OCI-LY1 (cell line): ENCODE measurements around the gene ISCA1.

Experiments used
- H2AFZ ChIP-seq: fragments of 200-600 bp; sonication (generic), shearing (Covaris generic); 2 replicates; pipeline ENCODE4 v1.6.0; 2014; ENCODE audit warnings: antibody characterized with exemption, mild to moderate bottlenecking, low read length
- H3F3A ChIP-seq: fragments of 200-600 bp; sonication (generic), shearing (Covaris generic); 2 replicates; pipeline ENCODE4 v1.6.0; 2014; ENCODE audit warnings: mild to moderate bottlenecking, antibody characterized with exemption, low read length, moderate library complexity; ENCODE audit not compliant: insufficient read depth
- H3K27ac ChIP-seq: fragments of 200-600 bp; sonication (generic); 2 replicates; pipeline ENCODE4 v1.5.1; 2014; ENCODE audit warnings: low read length, mixed run types, mild to moderate bottlenecking, low read depth; ENCODE audit not compliant: poor library complexity, severe bottlenecking
- H3K27me3 ChIP-seq: fragments of 200-600 bp; sonication (generic); 2 replicates; pipeline ENCODE4 v1.6.0; 2014; ENCODE audit warnings: antibody characterized with exemption, mild to moderate bottlenecking, low read length, moderate library complexity; ENCODE audit not compliant: insufficient read depth
- H3K36me3 ChIP-seq: fragments of 200-600 bp; sonication (generic); 2 replicates; pipeline ENCODE4 v1.6.1; 2014; ENCODE audit warnings: mild to moderate bottlenecking, antibody characterized with exemption, low read length, moderate library complexity, mixed read lengths; ENCODE audit not compliant: insufficient read depth
- H3K4me1 ChIP-seq: fragments of 200-600 bp; sonication (generic); 2 replicates; pipeline ENCODE4 v1.5.1; 2014; ENCODE audit warnings: mild to moderate bottlenecking, low read length, moderate library complexity; ENCODE audit not compliant: insufficient read depth, severe bottlenecking
- H3K4me2 ChIP-seq: fragments of 200-600 bp; sonication (generic), shearing (Covaris generic); 2 replicates; pipeline ENCODE4 v1.6.1; 2014; ENCODE audit warnings: low read length
- H3K4me3 ChIP-seq: fragments of 200-600 bp; sonication (generic); 2 replicates; pipeline ENCODE4 v1.5.1; 2014; ENCODE audit warnings: low read length, low read depth, mild to moderate bottlenecking, mixed read lengths; ENCODE audit not compliant: poor library complexity, severe bottlenecking
- H3K79me2 ChIP-seq: fragments of 200-600 bp; shearing (Covaris generic); 2 replicates; pipeline ENCODE4 v1.6.1; 2016; ENCODE audit warnings: mixed run types, low read length, mixed read lengths; ENCODE audit not compliant: insufficient read depth
- H3K9ac ChIP-seq: fragments of 200-600 bp; sonication (generic), shearing (Covaris generic); 2 replicates; pipeline ENCODE4 v1.6.1; 2014; ENCODE audit warnings: mild to moderate bottlenecking, low read length, mixed read lengths
- H3K9me2 ChIP-seq: fragments of 200-600 bp; sonication (generic), shearing (Covaris generic); 2 replicates; pipeline ENCODE4 v1.6.1; 2014; ENCODE audit warnings: low read depth, mild to moderate bottlenecking, low read length, mixed read lengths
- H3K9me3 ChIP-seq: fragments of 200-600 bp; shearing (Covaris generic); 2 replicates; pipeline ENCODE4 v1.6.1; 2014; ENCODE audit warnings: low read length, mixed read lengths
- H4K20me1 ChIP-seq: fragments of 200-600 bp; sonication (generic), shearing (Covaris generic); 2 replicates; pipeline ENCODE4 v1.6.0; 2016; ENCODE audit warnings: mild to moderate bottlenecking, low read length; ENCODE audit not compliant: insufficient read depth
- EZH2 ChIP-seq: fragments of 200-600 bp; sonication (generic), shearing (Covaris generic); IDR thresholded peaks from 2 replicates; pipeline ENCODE4 v1.8.0; 2017; ENCODE audit warnings: borderline replicate concordance, mixed run types, mild to moderate bottlenecking, antibody characterized with exemption, low read length, moderate library complexity, mixed read lengths
- TF ChIP-seq, protein P1 (sequence below): fragments of 200-600 bp; sonication (generic), shearing (Covaris generic); IDR thresholded peaks from 2 replicates; pipeline ENCODE4 v1.5.1; 2017; ENCODE audit warnings: mild to moderate bottlenecking, antibody characterized with exemption, low read length, moderate library complexity, mixed read lengths

Gene ISCA1

GRCh38 chr9:86256653-86257052 is 25.7 kb downstream of the ISCA1 start:
- Histone ChIP-seq H3K9me3 (peaks cover 6% of the 10 kb centered on the region; the same call in 1 of the 2 replicates), H2AFZ (no peak overlapping the region), H3F3A (no peaks in the 10 kb centered on the region), H3K79me2 (no peaks in the 10 kb centered on the region), H3K27ac (no peak overlapping the region), H3K27me3 (no peaks in the 10 kb centered on the region), H3K4me1 (no peaks in the 10 kb centered on the region), H3K36me3 (no peaks in the 10 kb centered on the region), H4K20me1 (no peaks in the 10 kb centered on the region), H3K9ac (no peak overlapping the region), H3K4me2 (no peak overlapping the region), H3K4me3 (no peak overlapping the region), H3K9me2 (no peaks in the 10 kb centered on the region)
- no peak for TF ChIP-seq EZH2
- TF ChIP-seq, protein P1, sequence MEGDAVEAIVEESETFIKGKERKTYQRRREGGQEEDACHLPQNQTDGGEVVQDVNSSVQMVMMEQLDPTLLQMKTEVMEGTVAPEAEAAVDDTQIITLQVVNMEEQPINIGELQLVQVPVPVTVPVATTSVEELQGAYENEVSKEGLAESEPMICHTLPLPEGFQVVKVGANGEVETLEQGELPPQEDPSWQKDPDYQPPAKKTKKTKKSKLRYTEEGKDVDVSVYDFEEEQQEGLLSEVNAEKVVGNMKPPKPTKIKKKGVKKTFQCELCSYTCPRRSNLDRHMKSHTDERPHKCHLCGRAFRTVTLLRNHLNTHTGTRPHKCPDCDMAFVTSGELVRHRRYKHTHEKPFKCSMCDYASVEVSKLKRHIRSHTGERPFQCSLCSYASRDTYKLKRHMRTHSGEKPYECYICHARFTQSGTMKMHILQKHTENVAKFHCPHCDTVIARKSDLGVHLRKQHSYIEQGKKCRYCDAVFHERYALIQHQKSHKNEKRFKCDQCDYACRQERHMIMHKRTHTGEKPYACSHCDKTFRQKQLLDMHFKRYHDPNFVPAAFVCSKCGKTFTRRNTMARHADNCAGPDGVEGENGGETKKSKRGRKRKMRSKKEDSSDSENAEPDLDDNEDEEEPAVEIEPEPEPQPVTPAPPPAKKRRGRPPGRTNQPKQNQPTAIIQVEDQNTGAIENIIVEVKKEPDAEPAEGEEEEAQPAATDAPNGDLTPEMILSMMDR = no peak

GRCh38 chr9:86253577-86253976 is 28.8 kb downstream of the ISCA1 start:
- Histone ChIP-seq H3K9ac (no peak overlapping the region), H4K20me1 (no peaks in the 10 kb centered on the region), H2AFZ (no peak overlapping the region), H3K4me2 (no peak overlapping the region), H3K27ac (no peak overlapping the region), H3K79me2 (no peaks in the 10 kb centered on the region), H3K4me1 (no peaks in the 10 kb centered on the region), H3K27me3 (no peaks in the 10 kb centered on the region), H3K4me3 (no peak overlapping the region), H3F3A (no peaks in the 10 kb centered on the region), H3K9me3 (peaks cover 6% of the 10 kb centered on the region; the same call in 1 of the 2 replicates), H3K36me3 (no peaks in the 10 kb centered on the region), H3K9me2 (no peaks in the 10 kb centered on the region)
- no peak for TF ChIP-seq EZH2
- TF ChIP-seq, protein P1 = no peak

- Histone ChIP-seq H3K9me3 (peaks cover 6% of the 10 kb centered on the region; the same call in 1 of the 2 replicates), H3F3A (no peaks in the 10 kb centered on the region)
Observed at GRCh38 chr9:86252870-86253269, 29.5 kb downstream of the ISCA1 start.

More at GRCh38 chr9:86252870-86253269, 29.5 kb downstream of the ISCA1 start:
- H3K9ac ChIP-seq = no peak overlapping the region
- no peak overlapping the region for H3K4me2 ChIP-seq
- H3K4me3 ChIP-seq = no peak overlapping the region
- no peaks in the 10 kb centered on the region for H3K79me2 ChIP-seq
- no peaks in the 10 kb centered on the region for H3K27me3 ChIP-seq
- no peaks in the 10 kb centered on the region for H3K36me3 ChIP-seq
- TF ChIP-seq, protein P1 = no peak
- no peak for TF ChIP-seq EZH2
- no peaks in the 10 kb centered on the region for H3K9me2 ChIP-seq
- H3K27ac ChIP-seq = no peak overlapping the region
- H3K4me1 ChIP-seq = no peaks in the 10 kb centered on the region
- H4K20me1 ChIP-seq = no peaks in the 10 kb centered on the region
- no peak overlapping the region for H2AFZ ChIP-seq
